Suprapubic skin (tissue), 4 donors: ENCODE results near the gene SPRN. TPM values are rescaled to one million over a fixed set of nuclear protein-coding genes. Genes with fewer than 3 reads are reported as not detected.
A peak's percentile ranks its signal among the peaks of the same experiment; 100 is the strongest.

Source experiments
- DNase-seq, 2 donors: peaks; one replicate each; pipeline ENCODE4 v3.0.0-alpha.2; 2019; ENCODE audit warnings: low spot score in 2 of 2
- H3K27ac ChIP-seq: fragments of 200-600 bp; sonication (generic); one replicate; pipeline ENCODE4 v1.5.1; 2019
- H3K27me3 ChIP-seq: fragments of 200-600 bp; sonication (generic); one replicate; pipeline ENCODE4 v1.5.1; 2019
- H3K36me3 ChIP-seq: fragments of 200-600 bp; sonication (generic); one replicate; pipeline ENCODE4 v1.5.1; 2019
- H3K4me1 ChIP-seq: fragments of 200-600 bp; sonication (generic); one replicate; pipeline ENCODE4 v1.5.1; 2019
- H3K4me3 ChIP-seq: fragments of 200-600 bp; sonication (generic); one replicate; pipeline ENCODE4 v1.5.1; 2019; ENCODE audit warnings: mild to moderate bottlenecking
- H3K9me3 ChIP-seq: fragments of 200-600 bp; sonication (generic); one replicate; pipeline ENCODE4 v1.5.1; 2019
- CTCF ChIP-seq, 2 donors: fragments of 200-600 bp in 1 of 2; fragments of 450-650 bp in 1 of 2; sonication (generic) in 1 of 2; IDR thresholded peaks; one replicate each; pipeline ENCODE4 v1.5.1; 2016 to 2019; ENCODE audit warnings: antibody characterized with exemption in 2 of 2, mild to moderate bottlenecking in 1 of 2, moderate library complexity in 1 of 2
- EP300 ChIP-seq: sonication (generic); formaldehyde crosslinking; IDR thresholded peaks from one replicate; pipeline ENCODE4 v1.6.1; 2017; ENCODE audit warnings: antibody characterized with exemption
- POLR2A ChIP-seq, 2 donors: fragments of 450-650 bp; IDR thresholded peaks; one replicate each; pipeline ENCODE4 v1.6.1; 2017; ENCODE audit warnings: antibody characterized with exemption in 2 of 2, mild to moderate bottlenecking in 2 of 2, moderate library complexity in 2 of 2
- POLR2AphosphoS5 ChIP-seq, 3 donors: sonication (generic); formaldehyde crosslinking; IDR thresholded peaks; one replicate each; pipeline ENCODE4 v1.6.1; 2017; ENCODE audit warnings: antibody characterized with exemption in 3 of 3
- WGBS: methylation state at CpG from one replicate; pipeline ENCODE4 v1.1.5; 2018; 5-methylcytosine and 5-hydroxymethylcytosine counted together
- total RNA-seq, 4 donors: library from RNA; depleted of rRNA; stranded (reverse); fragments of >200 nt; gene quantifications; one replicate each; pipeline ENCODE4 v1.1.0, GENCODE V29; 2016

SPRN gene
- total RNA-seq, 4 donors from 2014 or later: 0.23 to 0.56 TPM; not detected in 2

GRCh38 chr10:133448120-133448519, 23.7 kb upstream of the SPRN start:
- Histone ChIP-seq H3K4me3 (no peak overlapping the region), H3K27ac (no peak overlapping the region), H3K36me3 (no peaks in the 10 kb centered on the region), H3K9me3 (peaks cover 24% of the 10 kb centered on the region), H3K4me1 (no peaks in the 10 kb centered on the region), H3K27me3 (no peaks in the 10 kb centered on the region)
- no peak for DNase-seq
- TF ChIP-seq CTCF (IDR thresholded peaks at IDR 0.05): no peak
- TF ChIP-seq POLR2A (IDR thresholded peaks at IDR 0.05): no peak
- no peak for TF ChIP-seq EP300
- TF ChIP-seq POLR2AphosphoS5 (IDR thresholded peaks at IDR 0.05): no peak

GRCh38 chr10:133446979-133447378, 22.6 kb upstream of the SPRN start:
- H3K4me3 ChIP-seq: no peak overlapping the region
- DNase-seq: peak in 1 of 2 donors; percentile 41
- TF ChIP-seq EP300: no peak
- TF ChIP-seq POLR2A (IDR thresholded peaks at IDR 0.05): no peak
- no peak for TF ChIP-seq CTCF (IDR thresholded peaks at IDR 0.05)
- no peak for TF ChIP-seq POLR2AphosphoS5 (IDR thresholded peaks at IDR 0.05)
- H3K27me3 ChIP-seq: no peaks in the 10 kb centered on the region
- no peak overlapping the region for H3K27ac ChIP-seq
- 83% methylated on average over 11 of the region's 11 CpGs for WGBS
- peaks cover 24% of the 10 kb centered on the region for H3K9me3 ChIP-seq
- H3K36me3 ChIP-seq: no peaks in the 10 kb centered on the region
- no peaks in the 10 kb centered on the region for H3K4me1 ChIP-seq

GRCh38 chr10:133445751-133446708, 21.6 kb upstream of the SPRN start:
- WGBS: 45% methylated on average over 32 of the region's 80 CpGs
- H3K27me3 ChIP-seq: no peaks in the 10 kb centered on the region
- H3K4me1 ChIP-seq: no peaks in the 10 kb centered on the region
- H3K36me3 ChIP-seq: no peaks in the 10 kb centered on the region
- TF ChIP-seq EP300: no peak
- TF ChIP-seq POLR2A (IDR thresholded peaks at IDR 0.05): no peak
- no peak for TF ChIP-seq CTCF (IDR thresholded peaks at IDR 0.05)
- TF ChIP-seq POLR2AphosphoS5 (IDR thresholded peaks at IDR 0.05): no peak
- DNase-seq: peak in 1 of 2 donors; percentile 58
- no peak overlapping the region for H3K4me3 ChIP-seq
- peaks cover 24% of the 10 kb centered on the region for H3K9me3 ChIP-seq
- H3K27ac ChIP-seq: no peak overlapping the region

- no peaks in the 10 kb centered on the region for H3K36me3 ChIP-seq
- no peaks in the 10 kb centered on the region for H3K27me3 ChIP-seq
- TF ChIP-seq CTCF (IDR thresholded peaks at IDR 0.05): no peak
- TF ChIP-seq EP300: no peak
- TF ChIP-seq POLR2A (IDR thresholded peaks at IDR 0.05): no peak
- TF ChIP-seq POLR2AphosphoS5 (IDR thresholded peaks at IDR 0.05): no peak
- DNase-seq: peak in 1 of 2 donors; percentile 74
- 91% methylated on average over 22 of the region's 22 CpGs for WGBS
- no peaks in the 10 kb centered on the region for H3K4me1 ChIP-seq
- no peak overlapping the region for H3K27ac ChIP-seq
- H3K4me3 ChIP-seq: no peak overlapping the region
- peaks cover 24% of the 10 kb centered on the region for H3K9me3 ChIP-seq
Measured at GRCh38 chr10:133445268-133445732, 20.9 kb upstream of the SPRN start.
